Activated T-cell treated with anti-CD3 and anti-CD28 coated beads, Interleukin-2, amount 50 U/mL, for 72 hours (primary cell): ENCODE results near the gene NPIPA7. TPM values are rescaled to one million over a fixed set of nuclear protein-coding genes. Genes with fewer than 3 reads are reported as not detected.
"Not testable (repeated sequence)": the region's sequence is repeated elsewhere in the genome, so short reads cannot be mapped to it uniquely, and the experiment has no call there.

Source experiments
- ATAC-seq, 2 donors: fragments of 150-1000 bp; cut with Tn5 transposase; replicated peaks in 1 of 2; 2 replicates each; pipeline ENCODE4 v1.10.0; 2021; ENCODE audit warnings: moderate library complexity in 2 of 2, mild to moderate bottlenecking in 1 of 2
- DNase-seq, 2 donors: peaks; one replicate each; pipeline ENCODE4 v3.0.0; 2021 to 2022; ENCODE audit warnings: mixed read lengths in 1 of 2
- H3K27ac Mint-ChIP-seq: one replicate; pipeline ENCODE4 v1.8.0; 2022; ENCODE audit warnings: mild to moderate bottlenecking, moderate library complexity, mixed read lengths
- H3K27me3 Mint-ChIP-seq: one replicate; pipeline ENCODE4 v1.8.0; 2022; ENCODE audit warnings: low read depth, mixed read lengths
- H3K36me3 Mint-ChIP-seq, 2 donors: one replicate each; pipeline ENCODE4 v1.8.0; 2022; ENCODE audit warnings: mixed read lengths in 2 of 2, mild to moderate bottlenecking in 1 of 2; ENCODE audit not compliant: insufficient read depth in 2 of 2
- H3K4me1 Mint-ChIP-seq: one replicate; pipeline ENCODE4 v1.8.0; 2022; ENCODE audit warnings: low read depth, mixed read lengths
- H3K4me3 Mint-ChIP-seq, 2 donors: one replicate each; pipeline ENCODE4 v1.8.0; 2022; ENCODE audit warnings: mild to moderate bottlenecking in 2 of 2, mixed read lengths in 2 of 2, moderate library complexity in 2 of 2
- H3K9me3 Mint-ChIP-seq, 2 donors: one replicate each; pipeline ENCODE4 v1.8.0; 2022; ENCODE audit warnings: mixed read lengths in 2 of 2
- total RNA-seq, 2 donors: library from RNA; stranded (reverse); gene quantifications; one replicate each; pipeline ENCODE4 v1.2.3, GENCODE V29; 2022

The NPIPA7 gene
- total RNA-seq = 1 to 10 TPM; 4.2 to 4.3 TPM

- H3K27ac Mint-ChIP-seq, H3K36me3 Mint-ChIP-seq, ATAC-seq, H3K27me3 Mint-ChIP-seq, H3K4me1 Mint-ChIP-seq, DNase-seq, H3K4me3 Mint-ChIP-seq, H3K9me3 Mint-ChIP-seq: not testable (repeated sequence)
Measured at GRCh38 chr16:16378840-16379239, at the start of gene NPIPA7. Gene NPIPA7, plus strand, starts transcription at chr16:16379140. Its CDS starts 105 bp downstream, at chr16:16379245.

- DNase-seq, H3K27ac Mint-ChIP-seq, H3K27me3 Mint-ChIP-seq, ATAC-seq, H3K4me3 Mint-ChIP-seq, H3K4me1 Mint-ChIP-seq, H3K36me3 Mint-ChIP-seq, H3K9me3 Mint-ChIP-seq: not testable (repeated sequence)
Measured at GRCh38 chr16:16331466-16331865, 47.5 kb upstream of the NPIPA7 start.

- DNase-seq, H3K27me3 Mint-ChIP-seq, H3K4me3 Mint-ChIP-seq, ATAC-seq, H3K36me3 Mint-ChIP-seq, H3K27ac Mint-ChIP-seq, H3K4me1 Mint-ChIP-seq, H3K9me3 Mint-ChIP-seq: not testable (repeated sequence)
Measured at GRCh38 chr16:16357556-16357955, 21.4 kb upstream of the NPIPA7 start.

GRCh38 chr16:16358539-16359240, 20.2 kb upstream of the NPIPA7 start:
- H3K4me3 Mint-ChIP-seq, DNase-seq, H3K4me1 Mint-ChIP-seq, H3K27ac Mint-ChIP-seq, H3K9me3 Mint-ChIP-seq, H3K36me3 Mint-ChIP-seq, ATAC-seq, H3K27me3 Mint-ChIP-seq: not testable (repeated sequence)

- H3K4me1 Mint-ChIP-seq, H3K4me3 Mint-ChIP-seq, H3K9me3 Mint-ChIP-seq, H3K36me3 Mint-ChIP-seq, DNase-seq, H3K27me3 Mint-ChIP-seq, ATAC-seq, H3K27ac Mint-ChIP-seq: not testable (repeated sequence)
Measured at GRCh38 chr16:16363595-16363994, 15.3 kb upstream of the NPIPA7 start.

GRCh38 chr16:16364100-16364499, 14.8 kb upstream of the NPIPA7 start:
- not testable (repeated sequence) for ATAC-seq

GRCh38 chr16:16364701-16365100, 14.2 kb upstream of the NPIPA7 start:
- not testable (repeated sequence) for ATAC-seq, H3K36me3 Mint-ChIP-seq, H3K27ac Mint-ChIP-seq, H3K9me3 Mint-ChIP-seq, H3K4me1 Mint-ChIP-seq, DNase-seq, H3K4me3 Mint-ChIP-seq, H3K27me3 Mint-ChIP-seq

More at GRCh38 chr16:16364100-16364499, 14.8 kb upstream of the NPIPA7 start:
- H3K27me3 Mint-ChIP-seq, DNase-seq, H3K4me1 Mint-ChIP-seq, H3K36me3 Mint-ChIP-seq, H3K4me3 Mint-ChIP-seq, H3K27ac Mint-ChIP-seq, H3K9me3 Mint-ChIP-seq: not testable (repeated sequence)

- H3K4me3 Mint-ChIP-seq, DNase-seq: not testable (repeated sequence)
Measured at GRCh38 chr16:16365319-16365718, 13.6 kb upstream of the NPIPA7 start.

GRCh38 chr16:16365851-16366250, 13.1 kb upstream of the NPIPA7 start:
- ATAC-seq, H3K4me3 Mint-ChIP-seq, H3K36me3 Mint-ChIP-seq, H3K27ac Mint-ChIP-seq, H3K9me3 Mint-ChIP-seq, DNase-seq, H3K4me1 Mint-ChIP-seq, H3K27me3 Mint-ChIP-seq: not testable (repeated sequence)

More at GRCh38 chr16:16365319-16365718, 13.6 kb upstream of the NPIPA7 start:
- not testable (repeated sequence) for H3K27me3 Mint-ChIP-seq, ATAC-seq, H3K9me3 Mint-ChIP-seq, H3K27ac Mint-ChIP-seq, H3K4me1 Mint-ChIP-seq, H3K36me3 Mint-ChIP-seq

- not testable (repeated sequence) for H3K27ac Mint-ChIP-seq, H3K36me3 Mint-ChIP-seq, ATAC-seq, H3K4me1 Mint-ChIP-seq, DNase-seq, H3K27me3 Mint-ChIP-seq, H3K9me3 Mint-ChIP-seq, H3K4me3 Mint-ChIP-seq
Measured at GRCh38 chr16:16366552-16367284, 12.2 kb upstream of the NPIPA7 start.

GRCh38 chr16:16367285-16367628, 11.7 kb upstream of the NPIPA7 start:
- not testable (repeated sequence) for H3K4me1 Mint-ChIP-seq, H3K36me3 Mint-ChIP-seq, DNase-seq, H3K27ac Mint-ChIP-seq, H3K9me3 Mint-ChIP-seq, H3K27me3 Mint-ChIP-seq, H3K4me3 Mint-ChIP-seq, ATAC-seq

GRCh38 chr16:16369081-16369856, 9.7 kb upstream of the NPIPA7 start:
- not testable (repeated sequence) for ATAC-seq, H3K9me3 Mint-ChIP-seq, H3K36me3 Mint-ChIP-seq, H3K4me3 Mint-ChIP-seq, H3K4me1 Mint-ChIP-seq, H3K27ac Mint-ChIP-seq, H3K27me3 Mint-ChIP-seq, DNase-seq

GRCh38 chr16:16371136-16371735, 7.7 kb upstream of the NPIPA7 start:
- not testable (repeated sequence) for ATAC-seq, H3K27me3 Mint-ChIP-seq, H3K4me3 Mint-ChIP-seq, H3K4me1 Mint-ChIP-seq, H3K27ac Mint-ChIP-seq, DNase-seq, H3K36me3 Mint-ChIP-seq, H3K9me3 Mint-ChIP-seq
